ENCODE data around the gene PPP1R36.

PPP1R36 gene

GRCh38 chr14:64549791-64550620 lies at the start of gene PPP1R36:
PPP1R36 (plus strand) TSS chr14:64549961; CDS start chr14:64549998, 37 bp downstream.
- TF ChIP-seq FOXM1 (IDR thresholded peaks at IDR 0.05; ENCODE audit: borderline replicate concordance) (no peak), SP1 (IDR thresholded peaks at IDR 0.05) (no peak), NFRKB (IDR thresholded peaks at IDR 0.05) (no peak), BHLHE40 (IDR thresholded peaks at IDR 0.05; ENCODE audit: borderline replicate concordance) (no peak), ZNF384 (IDR thresholded peaks at IDR 0.05) (no peak), ELF4 (IDR thresholded peaks at IDR 0.05) (no peak)
- CTCF ChIA-PET: no interaction called here
- DNase-seq (ENCODE audit: extremely low spot score): no peak
- POLR2A ChIA-PET: interaction anchor here (1.2 to 1.6 kb wide), 2 partner anchors 10 to 212 kb away, joined by 3 to 8 read pairs; partner anchors contain the start of gene HSPA2

DNA sequence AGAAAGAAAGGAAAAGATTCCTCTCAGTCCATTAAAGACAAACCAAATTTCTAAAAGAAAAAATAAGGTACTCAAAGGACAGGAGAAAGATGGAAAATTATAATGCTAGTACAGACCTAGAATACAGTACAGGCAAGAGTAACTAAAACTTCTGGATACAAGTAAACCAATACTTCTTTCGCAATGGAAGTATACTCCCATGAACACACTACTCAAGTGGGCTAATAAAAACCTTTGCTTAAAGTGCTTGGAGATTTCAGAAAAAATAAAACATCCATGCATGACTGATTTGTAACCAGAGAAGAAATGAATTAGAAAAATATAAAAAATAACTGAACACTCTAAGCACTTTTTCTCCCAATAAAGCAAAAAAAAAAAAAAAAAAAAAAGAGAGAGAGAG lies 49.7 kb upstream of the PPP1R36 start:
- TF ChIP-seq ZNF384 (IDR thresholded peaks at IDR 0.05) (peak; percentile 85; the same call in 1 of the 2 replicates), L3MBTL2 (conservative IDR thresholded peaks at IDR 0.05) (no peak)
- POLR2A ChIA-PET: interaction anchor here (3.7 kb wide), 1 partner anchor 162 kb away, joined by 17 read pairs; no protein-coding TSS in a partner anchor
- no peak for DNase-seq (ENCODE audit: extremely low spot score)
- CTCF ChIA-PET: interaction anchor here (2.6 kb wide), 1 partner anchor 11 kb away, joined by 11 read pairs; no protein-coding TSS in a partner anchor

DNA sequence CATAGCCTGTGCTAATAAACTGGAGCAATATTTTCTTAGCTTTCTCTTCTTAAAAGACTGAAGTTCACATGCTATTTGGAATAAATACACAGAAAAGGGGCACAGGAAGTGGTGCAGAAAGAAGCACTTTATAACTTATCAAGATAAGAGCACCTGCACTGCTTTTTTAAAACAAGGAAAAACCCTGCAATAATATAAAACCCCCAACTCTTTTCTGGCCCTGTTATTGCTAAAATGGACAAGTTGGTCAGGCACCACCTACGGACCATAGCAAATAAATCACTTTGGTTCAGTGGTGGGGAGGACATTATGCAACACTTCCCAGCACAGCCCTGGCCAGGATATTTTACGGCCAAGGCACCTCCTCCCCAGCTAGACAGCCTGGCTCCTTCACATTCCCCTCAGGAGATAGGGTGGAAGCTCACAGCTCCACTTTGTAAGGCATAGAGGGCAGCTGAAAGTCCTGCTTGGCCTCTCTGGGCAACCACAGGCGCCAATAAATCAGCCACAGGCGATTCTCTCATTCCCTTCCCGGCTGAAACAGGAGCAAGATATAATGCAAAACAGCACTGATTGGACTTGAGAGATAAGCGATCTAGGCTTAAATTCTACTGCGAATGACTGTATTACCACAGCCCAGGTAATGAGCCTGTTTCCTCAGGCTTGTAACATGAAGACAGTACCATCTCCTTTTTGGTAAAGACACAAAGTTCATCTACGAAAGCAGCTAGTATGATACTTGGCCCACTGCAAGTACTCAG lies 48.2 kb upstream of the PPP1R36 start:
- POLR2A ChIA-PET: interaction anchor here (0.7 to 3.7 kb wide), 9 partner anchors 9 to 163 kb away, joined by 3 to 17 read pairs (median 4); partner anchors contain the start of gene MTHFD1
- CTCF ChIA-PET: interaction anchor here (0.5 to 2.6 kb wide), 4 partner anchors 8 to 130 kb away, joined by 3 to 11 read pairs (median 3); no protein-coding TSS in a partner anchor
- no peak for TF ChIP-seq BHLHE40 (IDR thresholded peaks at IDR 0.05; ENCODE audit: borderline replicate concordance)
- TF ChIP-seq TARDBP (IDR thresholded peaks at IDR 0.05): no peak
- TF ChIP-seq CTBP1 (IDR thresholded peaks at IDR 0.05; ENCODE audit: borderline replicate concordance): peak; percentile 19; the same call in 1 of the 2 replicates
- TF ChIP-seq ELF4 (IDR thresholded peaks at IDR 0.05): no peak
- TF ChIP-seq, protein P1, sequence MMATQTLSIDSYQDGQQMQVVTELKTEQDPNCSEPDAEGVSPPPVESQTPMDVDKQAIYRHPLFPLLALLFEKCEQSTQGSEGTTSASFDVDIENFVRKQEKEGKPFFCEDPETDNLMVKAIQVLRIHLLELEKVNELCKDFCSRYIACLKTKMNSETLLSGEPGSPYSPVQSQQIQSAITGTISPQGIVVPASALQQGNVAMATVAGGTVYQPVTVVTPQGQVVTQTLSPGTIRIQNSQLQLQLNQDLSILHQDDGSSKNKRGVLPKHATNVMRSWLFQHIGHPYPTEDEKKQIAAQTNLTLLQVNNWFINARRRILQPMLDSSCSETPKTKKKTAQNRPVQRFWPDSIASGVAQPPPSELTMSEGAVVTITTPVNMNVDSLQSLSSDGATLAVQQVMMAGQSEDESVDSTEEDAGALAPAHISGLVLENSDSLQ (IDR thresholded peaks at IDR 0.05): peak; percentile 92
- TF ChIP-seq LEF1 (IDR thresholded peaks at IDR 0.05; ENCODE audit: borderline replicate concordance): no peak
- no peak for TF ChIP-seq HDGF (IDR thresholded peaks at IDR 0.05; ENCODE audit: borderline replicate concordance)
- peak; percentile 64 for DNase-seq (ENCODE audit: extremely low spot score)

DNA sequence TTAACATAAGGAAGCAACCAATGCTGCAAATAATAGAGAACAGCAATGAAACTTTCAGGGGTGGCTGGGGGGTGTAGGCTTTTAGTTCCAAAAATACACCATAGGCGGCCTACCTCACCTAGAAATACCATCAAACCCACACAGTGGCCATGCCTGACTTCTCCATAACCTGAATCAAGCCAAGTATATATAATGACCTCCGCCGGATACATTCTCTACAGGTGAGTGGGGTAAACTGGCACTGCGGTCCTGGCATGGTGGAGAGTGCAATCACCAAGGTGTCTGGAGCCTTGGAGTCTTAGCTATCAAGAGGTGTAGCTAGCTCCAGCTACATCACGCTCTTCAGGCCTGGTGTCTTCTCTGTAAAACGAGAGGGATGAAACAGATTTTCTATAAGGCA lies 47.3 kb upstream of the PPP1R36 start:
- CTCF ChIA-PET: interaction anchor here (0.9 to 2.6 kb wide), 3 partner anchors 9 to 137 kb away, joined by 3 to 11 read pairs (median 5); no protein-coding TSS in a partner anchor
- POLR2A ChIA-PET: interaction anchor here (0.8 to 3.7 kb wide), 12 partner anchors 8 to 164 kb away, joined by 3 to 17 read pairs (median 4); partner anchors contain the start of genes HSPA2 and MTHFD1
- no peak for TF ChIP-seq ZNF384 (IDR thresholded peaks at IDR 0.05)
- TF ChIP-seq FOXK2 (IDR thresholded peaks at IDR 0.05): no peak
- no peak for TF ChIP-seq FOXM1 (IDR thresholded peaks at IDR 0.05; ENCODE audit: borderline replicate concordance)
- no peak for TF ChIP-seq SP1 (IDR thresholded peaks at IDR 0.05)
- TF ChIP-seq TARDBP (IDR thresholded peaks at IDR 0.05): no peak
- no peak for TF ChIP-seq NFRKB (IDR thresholded peaks at IDR 0.05)
- TF ChIP-seq CTBP1 (IDR thresholded peaks at IDR 0.05; ENCODE audit: borderline replicate concordance): no peak
- TF ChIP-seq, protein P1 (IDR thresholded peaks at IDR 0.05): no peak
- TF ChIP-seq FOXA1 (IDR thresholded peaks at IDR 0.05): no peak
- no peak for TF ChIP-seq SUZ12 (IDR thresholded peaks at IDR 0.05)
- no peak for DNase-seq (ENCODE audit: extremely low spot score)

- CTCF ChIA-PET: interaction anchor here (0.9 to 1.3 kb wide), 2 partner anchors 17 to 136 kb away, joined by 3 to 5 read pairs; no protein-coding TSS in a partner anchor
- POLR2A ChIA-PET: interaction anchor here (0.8 to 3.7 kb wide), 9 partner anchors 9 to 165 kb away, joined by 3 to 17 read pairs (median 4); partner anchors contain the start of genes HSPA2 and MTHFD1
- no peak for DNase-seq (ENCODE audit: extremely low spot score)
- TF ChIP-seq NFRKB (IDR thresholded peaks at IDR 0.05) (no peak), ELF4 (IDR thresholded peaks at IDR 0.05) (no peak)
- TF ChIP-seq, protein P1 (IDR thresholded peaks at IDR 0.05): no peak
Observed at GRCh38 chr14:64502887-64503433, 46.8 kb upstream of the PPP1R36 start.

All from HEK293T (cell line).